SU-DHL-6 (cell line): ENCODE data around the gene MICOS13.

ENCODE experiments used
- H2AFZ ChIP-seq: fragments of 200-600 bp; sonication (generic); 2 replicates; pipeline ENCODE4 v1.6.1; 2014; ENCODE audit warnings: low read depth, mild to moderate bottlenecking, moderate library complexity, mixed read lengths, antibody characterized with exemption, low read length; ENCODE audit not compliant: severe bottlenecking
- H3F3A ChIP-seq: fragments of 200-600 bp; shearing (Covaris generic); 2 replicates; pipeline ENCODE4 v1.6.0; 2016; ENCODE audit warnings: antibody characterized with exemption, mild to moderate bottlenecking; ENCODE audit not compliant: insufficient read depth
- H3K27ac ChIP-seq: fragments of 200-600 bp; sonication (generic); 2 replicates; pipeline ENCODE4 v1.5.1; 2016; ENCODE audit warnings: low read depth, mild to moderate bottlenecking, low read length, moderate library complexity, mixed read lengths
- H3K27me3 ChIP-seq: fragments of 200-600 bp; sonication (generic), shearing (Covaris generic); 2 replicates; pipeline ENCODE4 v1.6.0; 2014; ENCODE audit warnings: mild to moderate bottlenecking, low read length
- H3K36me3 ChIP-seq: fragments of 200-600 bp; sonication (generic); 2 replicates; pipeline ENCODE4 v1.6.1; 2014; ENCODE audit warnings: mild to moderate bottlenecking, low read length, mixed read lengths
- H3K4me2 ChIP-seq: fragments of 300-600, 200-600 bp; shearing (Covaris generic), sonication (generic); 2 replicates; pipeline ENCODE4 v1.6.0; 2014; ENCODE audit warnings: low read length, low read depth, mild to moderate bottlenecking; ENCODE audit not compliant: poor library complexity, severe bottlenecking
- H3K4me3 ChIP-seq: fragments of 200-600 bp; sonication (generic); 2 replicates; pipeline ENCODE4 v1.5.1; 2014; ENCODE audit warnings: antibody characterized with exemption, low read length, mild to moderate bottlenecking, mixed read lengths; ENCODE audit not compliant: insufficient read depth, poor library complexity, severe bottlenecking
- H3K79me2 ChIP-seq: fragments of 200-600 bp; sonication (generic); 2 replicates; pipeline ENCODE4 v1.6.1; 2014; ENCODE audit warnings: mild to moderate bottlenecking, low read length, moderate library complexity; ENCODE audit not compliant: insufficient read depth
- H3K9ac ChIP-seq: fragments of 200-600 bp; sonication (generic); 2 replicates; pipeline ENCODE4 v1.7.0; 2014; ENCODE audit warnings: mild to moderate bottlenecking, low read length
- H3K9me2 ChIP-seq: fragments of 200-600 bp; sonication (generic); replicated peaks from 2 replicates; pipeline ENCODE4 v1.6.1; 2014; ENCODE audit warnings: low read length; ENCODE audit not compliant: insufficient read depth
- H3K9me3 ChIP-seq: fragments of 200-600 bp; sonication (generic); 2 replicates; pipeline ENCODE4 v1.6.1; 2014; ENCODE audit warnings: low read length, mixed read lengths; ENCODE audit not compliant: insufficient read depth
- H4K20me1 ChIP-seq: fragments of 200-600 bp; sonication (generic); 2 replicates; pipeline ENCODE4 v1.6.1; 2014; ENCODE audit warnings: low read depth, mild to moderate bottlenecking, antibody characterized with exemption, low read length, moderate library complexity, mixed read lengths
- CTCF ChIP-seq: fragments of 200-600 bp; sonication (generic); IDR thresholded peaks from one replicate; pipeline ENCODE4 v1.5.1; 2017; ENCODE audit warnings: antibody characterized with exemption, mild to moderate bottlenecking, low read length, moderate library complexity; ENCODE audit not compliant: insufficient read depth, poor library complexity, severe bottlenecking
- EZH2phosphoT487 ChIP-seq: fragments of 200-600 bp; sonication (generic), shearing (Covaris generic); conservative IDR thresholded peaks from 2 replicates; pipeline ENCODE4 v1.6.1; 2018; ENCODE audit warnings: mild to moderate bottlenecking, antibody characterized with exemption, low read length, moderate library complexity, mixed read lengths

MICOS13 gene

GRCh38 chr19:5641171-5641570 lies 39.1 kb downstream of the MICOS13 start:
- no peak overlapping the region for H3K27ac ChIP-seq
- no peak overlapping the region for H3K4me3 ChIP-seq
- H3K36me3 ChIP-seq, result peaks cover 43% of the 10 kb centered on the region
- H3F3A ChIP-seq, result peaks cover 3% of the 10 kb centered on the region
- no peaks in the 10 kb centered on the region for H3K9me3 ChIP-seq
- H3K4me2 ChIP-seq, result no peak overlapping the region
- no peaks in the 10 kb centered on the region for H3K27me3 ChIP-seq
- no peaks in the 10 kb centered on the region for H3K9me2 ChIP-seq
- H4K20me1 ChIP-seq, result peaks cover 40% of the 10 kb centered on the region
- no peak for TF ChIP-seq EZH2phosphoT487
- TF ChIP-seq CTCF, result no peak
- no peak overlapping the region for H2AFZ ChIP-seq
- no peak overlapping the region for H3K9ac ChIP-seq
- H3K79me2 ChIP-seq, result peaks cover 100% of the 10 kb centered on the region

- no peaks in the 10 kb centered on the region for H3K9me3 ChIP-seq
- H3K79me2 ChIP-seq, result peaks cover 100% of the 10 kb centered on the region
- H4K20me1 ChIP-seq, result peaks cover 51% of the 10 kb centered on the region
- no peak overlapping the region for H3K27ac ChIP-seq
- no peak overlapping the region for H3K4me2 ChIP-seq
- peaks cover 8% of the 10 kb centered on the region for H3F3A ChIP-seq
- H3K36me3 ChIP-seq, result peaks cover 25% of the 10 kb centered on the region; the same call in 1 of the 2 replicates
- no peak overlapping the region for H3K9ac ChIP-seq
- H3K4me3 ChIP-seq, result no peak overlapping the region
- H3K27me3 ChIP-seq, result no peaks in the 10 kb centered on the region
- TF ChIP-seq CTCF (no peak), EZH2phosphoT487 (no peak)
- H2AFZ ChIP-seq, result no peak overlapping the region
- H3K9me2 ChIP-seq, result no peaks in the 10 kb centered on the region
Observed at GRCh38 chr19:5637971-5638370, 42.3 kb downstream of the MICOS13 start.

GRCh38 chr19:5635427-5635826 lies 44.9 kb downstream of the MICOS13 start:
- Histone ChIP-seq H3K27ac (no peak overlapping the region), H3F3A (peaks cover 8% of the 10 kb centered on the region), H3K27me3 (no peaks in the 10 kb centered on the region), H3K79me2 (peaks cover 100% of the 10 kb centered on the region), H3K36me3 (peaks cover 27% of the 10 kb centered on the region), H2AFZ (no peak overlapping the region), H3K9ac (no peak overlapping the region), H3K9me2 (no peaks in the 10 kb centered on the region), H4K20me1 (peaks cover 60% of the 10 kb centered on the region), H3K4me2 (no peak overlapping the region), H3K4me3 (no peak overlapping the region), H3K9me3 (no peaks in the 10 kb centered on the region)
- no peak for TF ChIP-seq CTCF

GRCh38 chr19:5632657-5633056 lies 47.7 kb downstream of the MICOS13 start:
- Histone ChIP-seq H3K4me2 (no peak overlapping the region), H3K9me3 (no peaks in the 10 kb centered on the region), H3K27me3 (no peaks in the 10 kb centered on the region), H4K20me1 (peaks cover 72% of the 10 kb centered on the region), H3K4me3 (no peak overlapping the region), H3K27ac (no peak overlapping the region), H3K79me2 (peaks cover 100% of the 10 kb centered on the region), H3K36me3 (peaks cover 34% of the 10 kb centered on the region), H2AFZ (no peak overlapping the region), H3K9me2 (no peaks in the 10 kb centered on the region), H3K9ac (no peak overlapping the region), H3F3A (peaks cover 15% of the 10 kb centered on the region)
- TF ChIP-seq EZH2phosphoT487, result no peak
- TF ChIP-seq CTCF, result no peak
